Sciatic nerve (tissue), 2 donors: Measurements from ENCODE around the gene KCNN1. TPM values are rescaled to one million over a fixed set of nuclear protein-coding genes. Genes with fewer than 3 reads are reported as not detected.
"Not testable (repeated sequence)": the region's sequence is repeated elsewhere in the genome, so short reads cannot be mapped to it uniquely, and the experiment has no call there.

Experiments
- ATAC-seq: fragments of 200-7000 bp; cut with Tn5 transposase; one replicate; pipeline ENCODE4 v1.9.1; 2020; ENCODE audit warnings: mild to moderate bottlenecking, moderate library complexity
- DNase-seq: peaks from one replicate; pipeline ENCODE4 v3.0.0-alpha.2; 2020; ENCODE audit warnings: low spot score
- intact Hi-C: fragments of 100-400 bp; cut with DNase I; formaldehyde crosslinking; loops from one replicate; pipeline ENCODE4 v1.14.2; 2022
- total RNA-seq: library from RNA; stranded (reverse); fragmentation: NEBNext Ultra II Directional; extraction: Animal tissue kit (Norgen Biotek cat#: 25700); gene quantifications from one replicate; pipeline ENCODE4 v1.2.1, GENCODE V29; 2021
- donor health status: DM: no; HTN: no; CAD: no.
- donor health status: DM: no; HTN: no; CAD: no.

The KCNN1 gene
- total RNA-seq, 1 donor from 2014 or later = 1.4 TPM

DNA sequence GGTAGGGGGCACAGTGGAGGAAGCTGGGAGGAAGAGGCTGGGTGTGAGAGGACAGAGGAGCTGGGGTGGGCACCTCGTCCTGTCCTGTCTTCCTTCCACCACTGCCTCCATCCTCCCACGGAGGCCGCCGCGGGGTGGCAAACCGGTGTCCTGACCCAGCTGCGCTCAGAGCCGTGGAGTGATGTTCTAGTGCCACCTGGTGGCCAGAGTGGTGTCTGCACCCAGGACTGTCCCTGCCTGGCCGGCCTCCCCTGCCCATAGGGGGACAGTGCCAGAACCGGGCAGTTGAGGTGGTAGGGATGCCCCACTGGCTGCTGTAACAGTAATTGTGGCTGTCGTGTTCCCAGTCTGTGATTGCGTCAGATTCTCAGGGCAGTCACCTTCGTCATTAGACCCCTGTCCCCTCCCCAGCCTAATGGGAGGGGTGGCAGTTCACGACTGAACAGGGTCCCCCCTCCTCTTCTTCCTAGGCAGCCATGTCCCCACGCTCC is 30.0 kb downstream of the KCNN1 start:
- intact Hi-C loops = loop anchor here (2.0 to 10.0 kb wide), 2 partner anchors 58 to 142 kb away; partner anchors contain the start of gene RPL18A
- DNase-seq = peak; percentile 94
- peak; percentile 82 for ATAC-seq

GRCh38 chr19:17997969-17998826 is 31.3 kb downstream of the KCNN1 start:
- DNase-seq (no peak), ATAC-seq (no peak)
- intact Hi-C loops = loop anchor here (2.0 to 10.0 kb wide), 2 partner anchors 59 to 143 kb away; partner anchors contain the start of gene RPL18A

DNA sequence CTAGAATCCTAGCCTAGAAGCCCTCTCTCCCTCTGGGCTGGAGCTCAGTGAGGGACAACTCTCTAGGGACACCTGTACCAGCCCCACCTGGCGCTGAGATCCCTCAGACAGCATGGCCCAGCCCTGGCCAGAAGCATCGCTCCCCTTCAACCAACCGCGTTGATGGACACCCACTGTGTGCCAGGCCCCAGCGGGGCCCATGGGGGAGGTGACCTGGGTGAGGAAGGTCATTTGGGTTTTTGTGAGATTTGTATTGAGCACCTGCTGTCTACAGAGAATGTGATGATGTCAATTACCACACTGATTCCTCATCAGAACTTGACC is 31.9 kb downstream of the KCNN1 start:
- intact Hi-C loops = loop anchor here (10.0 kb wide), 1 partner anchor 144 kb away; the partner anchor contains the start of gene RPL18A
- DNase-seq (no peak), ATAC-seq (no peak)

DNA sequence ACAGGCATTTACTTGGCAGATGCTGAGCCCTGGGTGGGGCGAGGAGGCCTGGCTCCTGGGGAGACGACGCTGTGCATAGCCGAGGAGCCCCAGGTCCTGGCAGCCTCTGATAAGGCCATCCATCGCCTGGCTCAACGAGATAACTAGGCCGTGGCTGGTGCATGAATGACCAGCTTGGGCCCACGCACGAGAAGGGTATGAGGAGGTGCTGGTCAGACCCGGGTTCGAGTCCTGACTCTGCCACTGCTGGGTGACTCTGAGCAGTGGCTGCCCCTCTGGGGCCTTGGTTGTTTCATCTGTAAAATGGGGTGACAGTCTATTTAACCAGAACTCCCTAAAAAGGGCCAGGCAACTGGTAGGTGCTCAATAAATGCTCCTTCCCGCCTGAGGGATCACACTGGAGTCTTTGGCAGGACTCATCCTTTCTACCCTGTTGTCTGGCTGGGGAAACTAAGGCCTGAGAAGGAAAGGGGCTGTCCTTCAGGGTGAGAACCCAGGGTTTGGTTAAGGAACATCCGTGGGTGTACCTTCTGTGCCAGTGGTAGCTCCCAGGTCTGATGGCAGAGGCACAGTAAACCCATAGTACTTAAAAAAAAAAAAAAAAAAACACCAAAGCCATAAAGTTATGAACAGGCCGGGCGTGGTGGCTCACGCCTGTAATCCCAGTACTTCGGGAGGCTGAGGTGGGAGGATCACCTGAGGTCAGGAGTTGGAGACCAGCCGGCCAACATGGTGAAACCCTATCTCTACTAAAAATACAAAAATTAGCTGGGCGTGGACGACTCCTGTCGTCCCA is 33.0 kb downstream of the KCNN1 start:
- intact Hi-C loops = loop anchor here (10.0 kb wide), 1 partner anchor 145 kb away; the partner anchor contains the start of gene RPL18A
- no peak for ATAC-seq
- DNase-seq = no peak

DNA sequence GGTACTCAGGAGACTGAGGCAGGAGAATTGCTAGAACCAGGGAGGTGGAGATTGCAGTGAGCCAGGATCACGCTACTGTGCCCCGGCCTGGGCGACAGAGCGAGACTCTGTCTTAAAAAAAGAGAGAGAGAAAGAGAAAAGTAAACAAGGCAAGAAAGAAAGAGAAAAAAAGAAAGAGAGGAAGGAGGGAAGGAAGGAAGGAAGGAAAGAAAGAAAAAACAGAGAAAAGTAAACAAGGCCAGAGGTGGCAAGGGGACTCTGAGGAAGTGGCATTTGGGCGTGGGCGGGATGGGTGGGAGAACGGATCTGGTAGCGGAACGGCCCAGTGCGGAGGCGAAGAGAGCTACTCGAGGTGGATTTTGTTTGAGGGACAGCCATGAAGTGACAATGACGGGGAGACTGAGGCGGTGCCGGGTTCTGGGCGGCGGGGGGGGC is 33.6 kb downstream of the KCNN1 start:
- intact Hi-C loops = no loop called here
- no peak for DNase-seq
- ATAC-seq = no peak

DNA sequence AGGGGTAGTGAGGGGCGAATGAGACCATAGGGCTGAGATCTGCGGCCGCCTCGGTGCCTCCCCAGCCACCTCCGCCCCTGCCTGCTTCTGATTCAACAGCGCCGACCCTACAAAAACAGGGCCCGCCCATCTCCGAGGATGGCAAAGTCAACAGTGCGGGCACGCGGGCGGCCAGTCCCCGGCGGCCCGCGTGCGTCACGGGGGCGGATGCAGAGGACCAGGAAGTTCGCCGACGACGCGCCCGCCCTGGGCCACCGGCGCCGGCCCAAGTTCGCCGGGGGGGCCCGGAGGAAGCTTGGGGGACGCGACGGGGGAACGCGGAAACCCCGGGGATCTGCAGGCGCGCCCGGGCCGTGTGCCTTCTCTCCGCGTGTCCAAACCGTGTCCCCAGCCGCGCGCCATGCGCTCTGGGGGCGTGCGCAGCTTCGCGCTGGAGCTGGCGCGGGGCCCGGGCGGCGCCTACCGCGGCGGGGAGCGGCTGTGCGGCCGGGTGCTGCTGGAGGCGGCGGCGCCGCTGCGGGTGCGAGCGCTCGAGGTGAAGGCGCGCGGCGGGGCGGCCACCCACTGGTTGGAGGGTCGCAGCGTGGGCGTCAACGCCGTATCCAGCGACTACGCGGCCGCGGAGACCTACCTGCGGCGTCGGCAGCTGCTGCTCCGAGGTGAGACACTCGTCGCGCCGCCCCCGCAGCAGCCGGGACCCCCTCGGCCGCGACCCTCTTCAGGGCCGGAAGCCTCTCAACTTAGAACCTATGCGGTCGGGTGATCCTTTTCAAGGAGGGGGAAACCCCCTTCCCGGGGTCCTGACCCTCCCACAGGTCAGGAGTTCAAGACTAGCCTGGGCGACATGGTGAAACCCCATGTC is 34.2 kb downstream of the KCNN1 start:
- DNase-seq = peak; percentile 92
- ATAC-seq = peak; percentile 85
- intact Hi-C loops = no loop called here

GRCh38 chr19:18001777-18002345 is 35.0 kb downstream of the KCNN1 start:
- DNase-seq (no peak), ATAC-seq (peak; percentile 9)
- intact Hi-C loops = no loop called here

DNA sequence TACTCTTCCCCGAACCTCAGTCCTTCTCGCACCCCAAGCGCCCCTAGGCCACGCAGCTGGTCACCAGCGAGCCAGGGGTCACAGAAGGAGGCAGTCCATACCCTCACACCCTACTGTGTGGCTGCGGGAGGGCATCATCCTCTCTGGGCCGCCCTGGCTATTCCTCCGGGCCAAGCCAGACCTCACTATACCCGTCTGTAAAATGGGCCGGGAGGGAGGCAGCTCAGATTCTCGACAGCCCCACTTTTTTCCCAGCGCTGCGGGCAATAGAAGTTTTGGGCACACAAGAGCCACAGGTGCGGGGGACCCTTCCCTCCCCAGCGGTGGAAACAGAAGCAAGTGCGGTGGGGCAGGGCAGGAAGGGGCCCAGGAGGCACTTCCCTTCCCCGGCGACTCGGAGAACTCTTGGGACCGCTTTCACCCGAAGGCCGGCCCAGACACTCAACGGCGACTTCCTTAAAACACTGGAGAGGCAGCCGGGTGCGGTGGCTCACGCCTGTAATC is 35.5 kb downstream of the KCNN1 start:
- no peak for ATAC-seq
- peak; percentile 72 for DNase-seq
- intact Hi-C loops = no loop called here

DNA sequence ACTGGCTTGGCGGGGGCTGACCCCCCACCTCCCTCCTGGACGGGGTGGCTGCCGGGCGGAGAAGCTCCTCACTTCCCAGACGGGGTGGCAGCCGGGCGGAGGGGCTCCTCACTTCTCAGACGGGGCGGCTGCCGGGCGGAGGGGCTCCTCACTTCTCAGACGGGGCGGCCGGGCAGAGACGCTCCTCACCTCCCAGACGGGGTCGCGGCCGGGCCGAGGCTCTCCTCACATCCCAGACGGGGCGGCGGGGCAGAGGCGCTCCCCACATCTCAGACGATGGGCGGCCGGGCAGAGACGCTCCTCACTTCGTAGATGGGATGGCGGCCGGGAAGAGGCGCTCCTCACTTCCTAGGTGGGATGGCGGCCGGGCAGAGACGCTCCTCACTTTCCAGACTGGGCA is 38.8 kb downstream of the KCNN1 start:
- intact Hi-C loops = loop anchor here (5.0 kb wide), 1 partner anchor 52 kb away; no protein-coding TSS in a partner anchor
- ATAC-seq, DNase-seq: not testable (repeated sequence)

GRCh38 chr19:18007044-18007916 is 40.4 kb downstream of the KCNN1 start:
- ATAC-seq (peak; percentile 93), DNase-seq (peak; percentile 92)
- intact Hi-C loops = loop anchor here (5.0 kb wide), 1 partner anchor 50 kb away; no protein-coding TSS in a partner anchor

DNA sequence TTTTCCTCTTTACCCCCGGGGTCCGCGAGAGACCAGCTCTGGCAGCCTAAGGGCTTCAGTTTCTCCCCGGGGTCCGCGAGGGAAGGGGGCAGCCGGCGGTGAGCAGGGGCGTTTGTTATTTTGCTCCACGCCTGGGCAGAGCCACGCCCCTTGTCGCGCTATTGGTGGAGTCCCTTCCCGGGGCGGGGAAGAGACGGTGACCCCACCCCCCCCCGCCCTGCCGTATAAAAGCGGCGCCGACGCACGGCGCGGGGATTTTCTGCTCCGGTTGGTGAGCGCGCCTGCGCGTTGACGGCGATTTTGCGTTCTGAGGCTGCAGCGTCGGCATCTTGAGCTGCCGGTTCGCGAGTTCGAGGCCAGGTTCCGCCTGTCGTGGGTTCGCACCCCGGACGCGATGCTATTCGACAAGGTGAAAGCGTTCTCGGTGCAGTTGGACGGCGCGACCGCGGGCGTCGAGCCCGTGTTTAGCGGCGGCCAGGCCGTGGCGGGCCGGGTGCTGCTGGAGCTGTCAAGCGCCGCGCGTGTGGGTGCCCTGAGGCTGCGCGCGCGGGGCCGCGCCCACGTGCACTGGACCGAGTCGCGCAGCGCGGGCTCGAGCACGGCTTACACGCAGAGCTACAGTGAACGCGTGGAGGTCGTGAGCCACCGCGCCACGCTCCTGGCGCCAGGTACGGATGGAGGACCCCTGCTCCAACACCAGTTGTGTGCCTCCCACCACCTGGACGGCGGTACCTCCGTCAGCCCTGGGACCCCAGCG is 41.2 kb downstream of the KCNN1 start, which contains the start of gene ARRDC2:
Gene ARRDC2 (plus strand): TSS at position 254 of the 757 bp plus-strand sequence. CDS start 141 bp downstream, at position 395.
- peak; percentile 95 for DNase-seq
- intact Hi-C loops = loop anchor here (5.0 kb wide), 1 partner anchor 49 kb away; no protein-coding TSS in a partner anchor
- ATAC-seq = peak; percentile 96

GRCh38 chr19:18008814-18009213 is 41.9 kb downstream of the KCNN1 start:
- intact Hi-C loops = loop anchor here (5.0 kb wide), 1 partner anchor 48 kb away; no protein-coding TSS in a partner anchor
- DNase-seq (no peak), ATAC-seq (no peak)

DNA sequence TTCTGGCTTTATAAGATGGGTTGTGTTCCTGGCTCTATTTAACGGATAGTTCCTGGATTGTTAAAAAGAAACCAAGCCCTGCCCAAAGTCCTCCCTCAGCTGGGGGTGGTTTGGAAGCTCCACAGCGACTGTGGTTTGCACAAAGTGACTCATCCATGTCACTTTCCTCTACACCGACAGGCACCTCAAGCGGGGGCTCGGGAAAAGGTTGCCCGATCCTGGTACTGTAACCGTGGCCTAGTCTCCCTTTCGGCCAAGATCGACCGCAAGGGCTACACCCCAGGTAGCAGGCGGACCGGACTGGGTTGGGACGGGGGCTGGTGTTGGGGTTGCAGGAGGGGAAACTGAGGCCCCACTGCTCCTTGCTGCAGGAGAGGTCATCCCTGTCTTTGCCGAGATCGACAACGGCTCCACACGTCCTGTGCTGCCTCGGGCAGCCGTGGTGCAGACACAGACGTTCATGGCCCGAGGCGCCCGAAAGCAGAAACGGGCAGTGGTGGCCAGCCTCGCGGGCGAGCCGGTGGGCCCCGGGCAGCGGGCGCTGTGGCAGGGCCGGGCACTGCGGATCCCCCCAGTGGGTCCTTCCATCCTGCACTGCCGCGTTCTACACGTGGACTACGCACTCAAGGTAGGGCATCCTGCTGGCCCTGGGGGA is 42.6 kb downstream of the KCNN1 start:
- DNase-seq = no peak
- intact Hi-C loops = loop anchor here (5.0 kb wide), 1 partner anchor 48 kb away; no protein-coding TSS in a partner anchor

GRCh38 chr19:18010149-18010548 is 43.2 kb downstream of the KCNN1 start:
- no peak for DNase-seq
- intact Hi-C loops = no loop called here
- ATAC-seq = no peak

More for the DNA sequence above, 42.6 kb downstream of the KCNN1 start:
- ATAC-seq = no peak

- DNase-seq (no peak), ATAC-seq (peak; percentile 48)
Measured at GRCh38 chr19:18013210-18014111, 46.6 kb downstream of the KCNN1 start.

More at GRCh38 chr19:18013210-18014111, 46.6 kb downstream of the KCNN1 start:
- intact Hi-C loops = no loop called here
